Skeletal muscle tissue (tissue), 4 donors: ENCODE measurements around the gene MYOG. TPM values are rescaled to one million over a fixed set of nuclear protein-coding genes. Genes with fewer than 3 reads are reported as not detected.

ENCODE experiments used
- H3K27ac ChIP-seq: one replicate; pipeline ENCODE4 v1.7.0; 2013; ENCODE audit warnings: mild to moderate bottlenecking, low read depth, low read length, inconsistent platforms
- H3K27me3 ChIP-seq, 3 donors: one replicate each; pipeline ENCODE4 v1.7.0; 2013; ENCODE audit warnings: low read length in 3 of 3; ENCODE audit not compliant: control insufficient read depth in 3 of 3, insufficient read depth in 3 of 3
- H3K36me3 ChIP-seq, 3 donors: one replicate each; pipeline ENCODE4 v1.7.0; 2013; ENCODE audit warnings: low read length in 3 of 3; ENCODE audit not compliant: control insufficient read depth in 3 of 3, insufficient read depth in 3 of 3
- H3K4me1 ChIP-seq, 3 donors: one replicate each; pipeline ENCODE4 v1.7.0; 2013; ENCODE audit warnings: low read length in 3 of 3, mild to moderate bottlenecking in 3 of 3; ENCODE audit not compliant: control insufficient read depth in 3 of 3, insufficient read depth in 3 of 3
- H3K4me3 ChIP-seq, 3 donors: one replicate each; pipeline ENCODE4 v1.7.0; 2013; ENCODE audit warnings: low read length in 3 of 3
- H3K9ac ChIP-seq, 3 donors: one replicate each; pipeline ENCODE4 v1.7.0; 2013; ENCODE audit warnings: low read length in 3 of 3, mild to moderate bottlenecking in 3 of 3, moderate library complexity in 2 of 3, low read depth in 1 of 3
- H3K9me3 ChIP-seq, 3 donors: one replicate each; pipeline ENCODE4 v1.7.0; 2013; ENCODE audit warnings: low read length in 3 of 3; ENCODE audit not compliant: control insufficient read depth in 3 of 3
- total RNA-seq: library from RNA; depleted of rRNA; stranded (reverse); fragments of >200 nt; gene quantifications from one replicate; pipeline ENCODE4 v1.2.3, GENCODE V29; 2014
- donor health status: Osteomylitis.

MYOG gene
- total RNA-seq, 1 donor from 2014 or later, result 247 TPM

DNA sequence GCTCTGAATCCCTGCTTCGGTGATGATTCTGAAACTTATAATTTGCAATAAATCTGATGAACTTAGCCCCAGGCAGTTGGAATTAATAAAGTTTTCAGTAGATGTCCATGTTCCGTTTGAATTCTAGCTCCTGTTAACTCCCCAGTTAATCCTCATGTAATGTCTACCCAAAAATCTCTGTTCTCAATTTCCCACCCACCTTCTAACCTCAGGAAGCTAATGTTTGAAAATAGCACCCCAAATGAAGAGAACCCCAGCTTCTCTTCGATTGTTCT lies 3.6 kb downstream of the MYOG start:
- peaks cover 13 to 31% (median 22%) of the 10 kb centered on the region in 3 donors for H3K36me3 ChIP-seq
- no peaks in the 10 kb centered on the region for H3K27me3 ChIP-seq
- H3K27ac ChIP-seq, result peak overlapping the region; percentile 49
- H3K4me3 ChIP-seq, result peak overlapping the region in 1 of 3 donors; percentile 95
- H3K4me1 ChIP-seq, result peaks cover 46 to 60% (median 54%) of the 10 kb centered on the region in 3 donors
- peak overlapping the region; percentile 10 to 100 (median 99) for H3K9ac ChIP-seq
- H3K9me3 ChIP-seq, result no peaks in the 10 kb centered on the region

DNA sequence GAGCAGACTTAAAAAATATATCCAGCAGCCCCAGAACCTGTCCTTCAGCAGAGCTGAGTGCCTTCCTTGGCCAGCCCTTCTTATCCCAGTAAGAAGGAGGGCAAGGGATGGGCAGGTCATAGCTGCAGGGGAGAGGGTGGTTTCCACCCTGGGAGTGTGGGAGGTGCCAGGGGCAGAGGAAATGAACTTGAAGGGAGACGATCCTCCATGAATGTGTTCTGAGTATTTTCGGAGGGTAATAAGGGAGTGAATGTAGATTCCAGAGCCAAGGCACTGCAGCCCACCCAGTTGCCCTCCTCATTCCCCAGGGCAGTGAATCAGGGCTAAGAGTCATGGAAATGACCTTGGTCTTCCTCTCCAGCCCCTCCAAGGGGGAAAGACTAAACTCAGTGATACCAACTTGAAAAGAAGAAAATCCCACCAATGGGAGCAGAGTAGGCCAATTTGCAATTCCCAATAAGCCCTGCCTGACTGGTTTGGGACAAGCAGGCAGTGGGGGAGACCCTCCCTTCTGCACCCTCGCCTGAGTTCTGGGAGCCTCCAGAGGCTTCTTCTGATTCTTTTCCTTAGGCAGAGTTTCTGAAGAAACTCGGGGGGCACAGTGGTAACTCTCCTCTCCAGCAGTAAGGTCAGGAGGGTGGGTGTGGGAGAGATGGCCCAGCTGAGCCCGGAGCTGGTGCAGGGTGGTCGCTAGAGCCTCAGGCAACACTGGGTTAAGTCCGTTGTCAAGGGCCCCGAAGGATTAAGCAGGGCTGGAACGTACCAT lies 4.2 kb downstream of the MYOG start:
- Histone ChIP-seq H3K4me3 (no peak overlapping the region), H3K4me1 (peaks cover 46 to 55% (median 54%) of the 10 kb centered on the region in 3 donors), H3K36me3 (peaks cover 13 to 31% (median 22%) of the 10 kb centered on the region in 3 donors), H3K27me3 (no peaks in the 10 kb centered on the region), H3K9me3 (no peaks in the 10 kb centered on the region), H3K9ac (peak overlapping the region; percentile 10 to 100 (median 99)), H3K27ac (peak overlapping the region; percentile 10)

DNA sequence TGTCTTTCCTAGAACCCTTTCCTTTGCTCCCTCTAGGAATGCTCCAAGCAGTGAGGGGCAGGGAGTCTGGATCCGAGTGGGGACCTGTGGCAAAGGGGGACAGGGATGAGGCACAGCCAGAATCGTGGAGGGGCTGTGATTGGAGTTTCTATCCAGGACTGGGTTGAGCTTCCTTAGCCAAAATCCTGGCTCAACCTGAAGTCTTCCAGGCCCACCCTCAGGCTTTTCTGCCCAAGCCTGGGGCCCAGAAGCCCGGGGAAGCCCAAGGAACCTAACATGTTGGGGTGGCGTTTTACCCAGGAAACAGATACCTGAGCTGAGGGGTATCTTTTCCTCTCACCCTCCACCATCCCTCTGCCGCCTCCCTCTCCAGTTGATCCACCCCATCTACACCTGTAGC lies 5.4 kb downstream of the MYOG start:
- H3K9ac ChIP-seq, result no peak overlapping the region
- H3K27me3 ChIP-seq, result peaks cover 0 to 5% (median 0%) of the 10 kb centered on the region in 3 donors
- no peak overlapping the region for H3K27ac ChIP-seq
- H3K4me3 ChIP-seq, result no peak overlapping the region
- peaks cover 45 to 56% (median 55%) of the 10 kb centered on the region in 3 donors for H3K4me1 ChIP-seq
- peaks cover 13 to 31% (median 22%) of the 10 kb centered on the region in 3 donors for H3K36me3 ChIP-seq
- H3K9me3 ChIP-seq, result no peaks in the 10 kb centered on the region

DNA sequence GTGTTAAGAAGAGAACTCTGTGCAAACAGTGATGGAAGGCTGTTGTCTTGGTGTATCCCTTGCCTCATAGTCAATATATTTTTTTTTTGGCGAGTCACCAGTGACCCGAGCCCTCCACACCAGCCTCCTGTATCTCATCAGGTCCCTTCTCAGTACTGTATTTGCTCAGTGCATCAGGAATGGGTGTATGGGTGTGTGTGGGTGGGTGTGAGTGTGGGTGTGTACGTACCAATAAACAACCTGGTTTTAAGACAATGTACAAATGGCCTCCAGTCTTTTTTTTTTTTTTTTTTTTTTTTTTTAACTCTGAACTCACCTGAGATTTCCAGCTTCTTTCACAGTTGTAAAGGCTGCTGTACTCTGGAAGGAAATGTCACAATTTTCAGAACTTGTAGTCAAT lies 7.3 kb downstream of the MYOG start:
- no peak overlapping the region for H3K4me3 ChIP-seq
- peaks cover 36 to 49% (median 43%) of the 10 kb centered on the region in 3 donors for H3K4me1 ChIP-seq
- H3K9me3 ChIP-seq, result no peaks in the 10 kb centered on the region
- H3K9ac ChIP-seq, result no peak overlapping the region
- H3K36me3 ChIP-seq, result peaks cover 9 to 18% (median 10%) of the 10 kb centered on the region in 3 donors
- H3K27ac ChIP-seq, result no peak overlapping the region
- H3K27me3 ChIP-seq, result peaks cover 0 to 12% (median 0%) of the 10 kb centered on the region in 3 donors

DNA sequence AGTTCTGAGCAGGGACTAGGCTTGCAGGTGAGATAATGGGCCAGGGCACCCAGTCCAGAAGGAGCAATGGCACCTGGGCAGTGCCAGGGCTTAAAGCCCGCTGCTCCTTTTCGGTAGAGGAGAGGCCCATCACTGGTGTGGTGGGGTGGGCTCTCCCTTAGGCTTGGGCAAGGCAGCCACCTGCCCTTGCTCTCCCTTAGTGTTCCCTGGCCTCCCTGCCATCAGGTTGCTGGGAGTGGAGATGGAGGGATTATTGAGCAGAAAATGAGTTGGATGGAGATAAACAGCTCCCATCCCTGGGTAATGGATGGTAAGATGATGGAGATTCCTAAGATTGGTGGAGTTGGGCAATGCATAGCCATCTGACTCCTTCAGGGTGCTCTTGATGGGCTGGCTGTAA lies 7.9 kb downstream of the MYOG start:
- Histone ChIP-seq H3K27me3 (peaks cover 0 to 12% (median 0%) of the 10 kb centered on the region in 3 donors), H3K9ac (no peak overlapping the region), H3K27ac (no peak overlapping the region), H3K36me3 (peaks cover 9 to 15% (median 10%) of the 10 kb centered on the region in 3 donors), H3K4me3 (no peak overlapping the region), H3K9me3 (no peaks in the 10 kb centered on the region), H3K4me1 (peaks cover 36 to 48% (median 46%) of the 10 kb centered on the region in 3 donors)

DNA sequence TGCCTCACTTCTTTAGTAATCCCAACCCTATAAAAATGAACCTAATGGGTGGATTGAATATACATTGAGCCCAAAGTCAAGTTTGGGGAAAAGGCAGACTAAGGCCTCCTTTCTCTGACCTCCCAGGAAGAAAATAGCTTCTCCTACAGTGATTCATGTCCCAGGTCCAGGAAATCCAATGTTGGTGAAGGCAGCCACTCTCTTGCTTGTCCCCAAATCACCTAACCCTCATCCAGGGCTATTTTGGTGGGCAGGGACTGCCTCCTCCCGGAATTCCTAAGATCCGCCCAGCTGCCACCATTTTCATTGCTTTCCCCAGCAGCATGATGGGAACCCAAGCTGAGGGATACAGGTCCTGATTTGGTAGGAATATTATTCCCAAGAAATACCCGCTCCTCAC lies 8.4 kb downstream of the MYOG start:
- no peak overlapping the region for H3K4me3 ChIP-seq
- peaks cover 0 to 12% (median 0%) of the 10 kb centered on the region in 3 donors for H3K27me3 ChIP-seq
- H3K27ac ChIP-seq, result no peak overlapping the region

DNA sequence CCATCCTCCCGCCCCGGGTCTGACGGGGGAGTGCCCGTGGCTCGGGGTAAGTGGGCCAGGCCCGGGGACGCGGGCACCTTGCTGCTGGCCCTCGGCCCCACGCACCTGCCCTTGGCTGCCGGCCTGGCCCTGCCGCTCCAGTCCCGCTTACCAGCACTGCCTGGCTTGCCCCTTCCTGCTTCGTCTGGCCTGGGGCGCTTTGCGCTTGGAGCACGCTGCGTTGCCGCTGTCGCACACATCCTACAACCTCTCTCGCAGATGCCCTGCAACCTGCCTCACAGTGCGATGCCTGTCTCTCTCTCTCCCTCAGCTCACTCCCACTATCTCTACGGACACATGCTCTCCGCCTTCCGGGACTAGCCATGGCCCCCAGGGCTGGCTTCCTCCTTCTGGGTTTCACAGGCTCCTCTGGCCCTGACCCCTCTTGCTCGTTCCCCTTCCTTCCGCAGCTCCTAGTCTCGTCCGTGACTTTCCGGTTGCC lies 9.7 kb downstream of the MYOG start:
- Histone ChIP-seq H3K27me3 (peaks cover 0 to 12% (median 0%) of the 10 kb centered on the region in 3 donors), H3K36me3 (peaks cover 6 to 9% (median 8%) of the 10 kb centered on the region in 3 donors), H3K4me3 (peak overlapping the region in 2 of 3 donors; percentile 7 to 33), H3K9me3 (no peaks in the 10 kb centered on the region), H3K9ac (no peak overlapping the region), H3K4me1 (peaks cover 20 to 42% (median 41%) of the 10 kb centered on the region in 3 donors), H3K27ac (no peak overlapping the region)

More for the DNA sequence above, 8.4 kb downstream of the MYOG start:
- Histone ChIP-seq H3K9ac (no peak overlapping the region), H3K4me1 (peaks cover 30 to 47% (median 42%) of the 10 kb centered on the region in 3 donors), H3K9me3 (no peaks in the 10 kb centered on the region), H3K36me3 (peaks cover 5 to 10% (median 6%) of the 10 kb centered on the region in 3 donors)

DNA sequence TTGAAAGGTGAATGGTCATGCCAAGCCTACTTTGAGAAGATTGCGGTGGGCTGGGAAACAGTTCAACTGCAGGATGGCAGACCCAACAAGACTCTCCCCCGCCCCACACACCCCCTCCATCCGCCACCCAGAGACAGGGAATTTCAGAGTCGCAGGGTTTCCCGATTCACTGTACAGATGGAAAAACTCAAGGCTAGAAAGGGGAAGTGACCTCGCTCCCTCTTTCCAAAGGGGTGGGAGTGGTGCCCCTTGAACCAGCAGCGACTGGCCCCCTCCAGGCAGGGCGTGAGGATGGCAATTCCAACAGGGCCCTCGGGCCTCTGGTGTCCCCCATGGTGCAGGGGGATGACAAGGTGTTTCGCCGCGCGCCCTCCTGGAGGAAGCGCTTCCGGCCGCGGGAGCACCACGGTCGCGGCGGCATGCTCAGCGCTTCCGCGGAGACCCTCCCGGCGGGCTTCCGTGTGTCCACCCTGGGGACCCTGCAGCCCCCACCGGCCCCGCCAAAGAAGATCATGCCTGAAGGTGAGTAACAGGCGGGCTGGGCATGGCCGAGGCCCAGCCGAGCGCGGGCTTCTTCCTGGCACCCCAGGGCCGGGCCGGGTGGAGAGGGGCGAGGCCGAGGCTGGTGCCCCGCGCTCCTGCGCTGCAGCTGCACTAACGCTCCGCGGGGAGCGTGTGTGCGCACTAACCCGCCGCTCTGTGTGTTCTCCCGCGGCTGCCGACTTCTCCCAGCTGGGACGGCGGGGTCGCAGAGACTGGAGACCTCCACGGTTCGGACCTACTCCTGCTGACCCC lies 10.4 kb downstream of the MYOG start:
- no peak overlapping the region for H3K27ac ChIP-seq
- H3K4me1 ChIP-seq, result peaks cover 20 to 42% (median 40%) of the 10 kb centered on the region in 3 donors
- peaks cover 6 to 9% (median 8%) of the 10 kb centered on the region in 3 donors for H3K36me3 ChIP-seq
- H3K9ac ChIP-seq, result no peak overlapping the region
- H3K9me3 ChIP-seq, result no peaks in the 10 kb centered on the region
- peaks cover 0 to 12% (median 0%) of the 10 kb centered on the region in 3 donors for H3K27me3 ChIP-seq
- H3K4me3 ChIP-seq, result peak overlapping the region in 2 of 3 donors; percentile 6 to 33

DNA sequence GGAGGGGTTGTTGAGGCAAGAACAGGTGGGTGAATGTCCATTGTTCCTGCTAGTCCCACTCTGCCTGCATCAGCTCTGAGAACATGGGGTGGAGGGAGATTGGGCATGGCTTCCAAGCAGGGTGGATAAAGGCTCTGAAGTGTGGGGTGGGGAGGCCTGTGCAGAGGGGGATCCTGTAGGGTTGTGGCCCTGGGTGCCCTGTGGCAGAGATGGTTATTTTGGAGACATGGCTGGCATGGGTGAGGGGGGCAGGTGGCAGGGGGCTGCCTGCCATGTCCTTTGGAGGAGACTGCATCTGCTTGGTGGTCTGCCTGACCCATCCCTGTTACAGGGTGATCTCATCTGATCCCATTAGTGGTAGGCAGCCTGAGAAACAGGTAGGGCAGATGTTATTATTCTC lies 11.2 kb downstream of the MYOG start:
- Histone ChIP-seq H3K9me3 (no peaks in the 10 kb centered on the region), H3K4me3 (no peak overlapping the region), H3K9ac (no peak overlapping the region), H3K36me3 (peaks cover 6 to 9% (median 8%) of the 10 kb centered on the region in 3 donors), H3K27me3 (peaks cover 0 to 12% (median 0%) of the 10 kb centered on the region in 3 donors), H3K4me1 (peaks cover 24 to 49% (median 48%) of the 10 kb centered on the region in 3 donors), H3K27ac (no peak overlapping the region)
